HG03378 (cell line): Measurements from ENCODE around the gene TFAP2D.

Experiments used
- ATAC-seq: cut with Tn5 transposase; IDR thresholded peaks from one replicate; pipeline ENCODE4 v1.9.1; 2021; ENCODE audit warnings: mild to moderate bottlenecking, moderate library complexity; ENCODE audit not compliant: unreplicated experiment

The TFAP2D gene

GRCh38 chr6:50818020-50818419 lies 104.7 kb downstream of the TFAP2D start:
- ATAC-seq = no peak

DNA sequence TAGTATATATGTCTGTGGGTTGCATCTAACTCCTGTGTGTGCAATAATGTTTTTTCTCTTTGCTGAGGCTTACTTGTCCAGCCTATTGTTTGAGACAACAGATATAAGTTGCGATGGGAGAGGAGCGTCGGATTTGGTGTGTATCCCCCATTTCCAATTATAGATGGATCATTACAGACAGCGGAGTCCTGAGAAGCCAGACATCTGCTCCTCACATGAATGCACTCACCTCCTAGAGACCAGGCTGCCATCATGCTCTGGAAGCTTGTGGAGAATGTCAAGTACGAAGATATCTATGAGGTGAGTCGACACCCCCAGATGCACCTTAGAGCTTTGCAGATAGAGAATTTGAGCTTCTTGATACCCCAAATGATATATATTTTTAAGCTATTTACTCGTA lies 105.3 kb downstream of the TFAP2D start, which contains the start of gene TFAP2B:
Gene TFAP2B (plus strand): TSS at position 199 of the 400 bp plus-strand sequence. CDS start 21 bp downstream, at position 220.
- ATAC-seq = no peak

- no peak for ATAC-seq
Measured at GRCh38 chr6:50819466-50819903, 106.2 kb downstream of the TFAP2D start.

GRCh38 chr6:50819904-50820868 lies 106.9 kb downstream of the TFAP2D start:
- peak; percentile 45 for ATAC-seq

GRCh38 chr6:50820869-50821264 lies 107.5 kb downstream of the TFAP2D start:
- no peak for ATAC-seq

- no peak for ATAC-seq
Measured at GRCh38 chr6:50821441-50822077, 108.2 kb downstream of the TFAP2D start.

DNA sequence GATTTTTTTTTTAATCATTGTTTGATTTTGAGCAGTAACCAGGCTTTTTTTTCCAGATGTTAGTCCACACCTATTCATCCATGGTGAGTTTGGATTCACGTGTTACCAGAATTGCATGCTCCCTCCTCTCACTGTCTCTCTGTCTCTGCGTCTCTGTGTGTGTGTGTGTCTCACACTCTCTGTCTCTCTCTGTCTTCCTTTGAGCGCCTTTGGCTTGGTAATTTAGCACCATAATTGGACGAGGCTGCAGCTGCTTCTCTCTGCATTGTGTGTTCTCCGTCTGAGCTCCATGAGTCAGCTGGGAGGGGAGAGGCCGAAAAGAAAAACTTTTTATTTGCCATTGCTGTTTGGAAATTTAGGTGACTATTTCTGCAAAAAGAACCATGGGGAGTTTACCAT lies 108.8 kb downstream of the TFAP2D start:
- no peak for ATAC-seq
